HG03565 (cell line): Measurements from ENCODE around the gene TMEM178B.
"Not testable (repeated sequence)": the region's sequence is repeated elsewhere in the genome, so short reads cannot be mapped to it uniquely, and the experiment has no call there.

Experiments
- ATAC-seq: cut with Tn5 transposase; IDR thresholded peaks from one replicate; pipeline ENCODE4 v1.9.1; 2021; ENCODE audit warnings: mild to moderate bottlenecking, moderate library complexity; ENCODE audit not compliant: unreplicated experiment

TMEM178B gene

DNA sequence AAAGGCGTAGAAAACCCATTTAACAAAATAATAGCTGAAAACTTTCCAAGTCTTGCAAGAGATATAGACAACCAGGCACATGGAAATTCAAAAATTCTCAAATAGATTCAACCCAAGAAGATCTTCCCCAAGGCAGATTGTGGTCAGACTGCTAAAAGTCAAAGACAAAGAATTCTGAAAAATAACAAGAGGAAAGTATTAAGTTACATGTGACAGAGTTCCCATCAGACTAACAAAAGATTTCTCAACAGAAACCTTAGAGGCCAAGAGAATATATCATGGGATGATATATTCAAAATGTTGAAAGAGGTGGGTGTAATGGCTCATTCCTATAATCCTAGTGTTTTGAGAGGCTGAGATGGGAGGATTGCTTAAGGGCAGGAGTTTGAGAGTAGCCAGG is 59.8 kb downstream of the TMEM178B start:
- no peak for ATAC-seq

- no peak for ATAC-seq
Measured at GRCh38 chr7:141142058-141142457, 68.2 kb downstream of the TMEM178B start.

DNA sequence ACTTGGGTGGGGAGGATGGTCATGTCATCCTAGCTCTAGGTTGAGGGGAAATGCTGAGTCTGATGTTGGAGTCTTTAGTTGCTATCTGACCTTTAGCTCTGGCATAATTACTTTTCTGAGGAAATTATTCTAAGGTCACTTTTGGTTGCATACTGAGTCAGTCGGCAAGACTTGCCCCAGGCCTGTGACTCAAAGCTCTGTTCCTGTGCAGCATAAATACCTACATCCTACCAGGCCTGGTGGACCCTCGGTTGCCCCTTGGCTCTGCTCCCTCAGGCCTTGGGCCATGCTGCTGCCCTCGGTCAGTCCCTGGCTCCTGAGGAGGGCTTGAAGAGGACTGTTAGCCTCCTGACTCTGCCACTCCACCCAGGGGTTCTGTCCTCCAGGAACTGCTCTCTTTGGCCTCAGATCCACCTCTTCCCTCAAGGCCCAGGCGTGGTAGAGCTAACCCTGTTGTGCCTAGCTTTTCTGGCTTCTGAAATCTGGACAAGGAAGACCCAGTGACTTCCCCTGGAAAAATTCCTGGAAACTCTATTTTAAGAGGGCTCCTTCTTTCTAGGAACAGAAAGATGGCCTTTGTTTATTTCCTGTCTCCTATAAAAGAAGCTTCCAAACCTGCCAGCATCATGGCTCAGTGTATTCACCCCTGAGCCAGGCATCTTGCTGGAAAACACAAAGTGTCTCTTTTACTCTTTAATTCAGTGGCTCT is 71.2 kb downstream of the TMEM178B start:
- no peak for ATAC-seq

GRCh38 chr7:141145630-141145982 is 71.7 kb downstream of the TMEM178B start:
- no peak for ATAC-seq

DNA sequence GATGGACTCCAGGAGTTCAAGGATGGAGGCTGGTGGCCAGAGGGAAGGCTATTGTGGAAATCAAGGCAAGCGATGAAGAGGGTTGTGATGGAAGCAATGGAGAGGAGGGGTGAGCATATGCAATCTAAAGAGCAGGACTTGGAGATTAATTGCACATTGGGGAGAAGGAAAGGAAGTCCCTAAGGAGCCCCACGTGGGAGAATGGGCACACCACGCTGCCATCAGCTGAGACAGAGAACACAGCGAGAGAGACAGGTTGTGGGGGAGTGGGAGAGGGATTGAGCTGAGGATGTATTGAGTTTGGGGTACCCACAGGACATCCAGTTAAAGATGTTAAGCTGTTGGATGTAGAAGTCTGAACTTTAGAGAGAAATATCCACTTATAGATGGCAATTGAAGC is 73.6 kb downstream of the TMEM178B start:
- no peak for ATAC-seq

DNA sequence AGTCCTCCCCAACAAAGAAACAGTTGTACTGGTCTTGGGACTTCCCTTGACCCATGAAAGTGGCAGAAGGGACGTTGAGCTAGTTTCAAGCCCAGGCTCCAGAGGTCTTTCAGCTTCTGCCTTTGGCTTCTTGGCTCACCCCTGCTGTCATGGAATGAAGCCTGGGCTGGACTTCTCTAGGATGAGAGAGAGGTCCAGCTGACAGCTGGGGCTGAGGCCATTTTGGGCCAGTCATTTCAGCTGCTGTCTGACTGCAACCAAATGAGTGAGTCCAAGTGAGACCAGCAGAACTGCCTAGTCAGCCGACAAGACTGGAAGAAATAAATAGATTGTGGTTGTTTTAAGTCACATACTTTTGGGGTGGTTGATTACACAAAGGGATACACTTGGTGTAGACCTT is 76.6 kb downstream of the TMEM178B start:
- ATAC-seq, result no peak

DNA sequence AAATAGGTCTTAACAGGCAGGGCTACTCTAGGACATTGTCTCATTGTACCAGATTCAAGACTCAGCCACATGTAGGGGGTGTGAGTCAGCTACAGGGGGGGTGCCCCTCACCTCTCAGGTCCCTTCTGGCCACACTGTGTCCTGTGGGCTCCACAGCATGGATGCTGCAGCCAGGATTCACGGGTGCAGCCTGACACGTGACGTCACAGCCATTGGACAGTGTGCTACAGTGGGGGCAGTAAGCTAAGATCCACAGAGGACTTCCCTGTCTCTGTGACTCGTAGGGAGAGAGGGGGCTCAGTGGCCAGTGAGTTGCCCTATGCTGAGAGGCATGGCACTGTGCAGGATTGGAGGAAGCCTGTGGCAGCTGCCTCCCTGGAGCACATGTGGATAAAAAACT is 77.9 kb downstream of the TMEM178B start:
- ATAC-seq, result no peak

DNA sequence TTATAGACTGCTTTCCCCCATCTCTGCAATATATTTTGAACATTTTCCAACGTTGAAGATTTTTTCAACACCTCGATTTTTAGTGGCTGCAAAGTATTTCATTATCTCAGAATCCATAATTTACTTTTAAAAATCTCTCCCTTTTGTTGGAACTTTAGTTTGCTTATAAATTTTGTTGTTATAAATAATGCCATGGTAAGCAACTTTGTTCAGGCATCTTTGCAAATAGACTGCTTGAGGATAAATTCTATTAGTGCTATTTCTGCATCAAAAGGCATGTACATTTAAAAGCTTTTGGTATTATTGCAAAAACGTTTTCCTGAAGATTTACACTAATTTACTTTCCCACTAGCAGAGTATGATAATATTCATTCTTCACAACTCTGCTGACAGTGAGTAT is 79.4 kb downstream of the TMEM178B start:
- ATAC-seq, result no peak

- no peak for ATAC-seq
Measured at GRCh38 chr7:141154131-141154732, 80.4 kb downstream of the TMEM178B start.

DNA sequence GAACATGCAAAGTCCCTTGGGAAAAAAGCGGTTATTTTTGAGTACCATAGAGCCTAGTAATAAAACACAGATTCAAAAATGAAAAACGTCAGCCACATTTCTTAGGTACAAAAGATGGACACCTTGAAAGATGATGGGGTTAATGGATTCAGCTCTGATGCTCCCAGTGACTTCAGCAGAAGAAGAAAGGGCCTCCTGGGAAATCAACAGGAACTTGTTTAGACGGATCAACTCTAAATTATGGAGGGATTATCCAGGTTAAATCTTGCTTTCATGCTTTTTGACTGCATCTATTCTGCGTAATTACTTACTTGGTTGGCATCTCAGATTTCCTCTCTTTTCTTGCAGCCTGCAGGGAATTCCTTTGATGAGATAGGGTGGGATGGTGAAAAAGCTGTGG is 82.5 kb downstream of the TMEM178B start:
- ATAC-seq, result no peak

DNA sequence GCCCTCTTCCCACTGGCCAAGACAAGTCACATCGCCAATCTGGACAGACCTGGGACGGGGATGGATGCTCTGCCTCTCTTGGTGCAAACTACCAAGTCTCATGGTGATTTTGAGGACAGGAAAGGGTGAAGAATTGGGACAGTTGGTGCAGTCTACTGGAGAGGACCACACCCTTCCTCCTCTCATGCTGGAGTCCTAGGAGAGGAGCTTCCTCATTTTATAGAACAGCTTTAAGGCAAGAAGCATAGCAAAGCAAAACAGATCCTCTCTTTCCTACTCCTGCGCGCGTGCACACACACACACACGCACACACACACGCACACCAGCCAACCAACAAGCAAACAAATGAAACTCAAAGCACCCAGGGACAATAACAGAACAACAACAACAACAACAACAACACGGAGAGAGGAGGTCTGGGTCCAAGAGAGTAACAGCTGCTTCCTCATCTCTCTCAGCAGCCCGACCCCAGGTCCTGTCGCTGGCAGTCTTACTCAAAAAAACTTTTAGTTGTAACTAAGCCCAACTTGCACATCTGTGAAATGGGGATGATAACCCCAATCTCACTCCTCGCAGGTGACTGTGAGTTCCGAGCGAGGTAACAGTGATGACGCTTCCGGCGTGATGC is 83.4 kb downstream of the TMEM178B start:
- no peak for ATAC-seq

DNA sequence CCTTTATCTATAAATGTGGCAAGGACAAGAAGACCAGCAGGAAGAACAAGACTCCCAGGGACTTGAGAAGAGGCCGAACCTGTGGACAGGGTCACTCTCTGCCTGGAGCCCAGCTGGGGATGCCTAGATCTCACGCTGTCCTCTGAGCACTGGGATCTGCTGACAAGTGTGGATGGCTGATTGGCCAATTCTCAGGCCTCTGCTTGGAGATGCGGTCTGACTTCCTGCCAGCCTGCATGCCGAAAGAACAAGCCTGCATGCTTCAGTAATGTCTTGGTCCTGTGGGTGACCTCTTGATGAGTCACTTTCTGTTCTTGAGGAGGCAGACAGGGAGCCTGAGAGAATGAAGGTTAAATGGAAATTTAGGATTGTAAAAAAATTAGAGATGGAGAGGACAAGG is 84.7 kb downstream of the TMEM178B start:
- ATAC-seq, result peak; percentile 71

- no peak for ATAC-seq
Measured at GRCh38 chr7:141160246-141160860, 86.5 kb downstream of the TMEM178B start.

DNA sequence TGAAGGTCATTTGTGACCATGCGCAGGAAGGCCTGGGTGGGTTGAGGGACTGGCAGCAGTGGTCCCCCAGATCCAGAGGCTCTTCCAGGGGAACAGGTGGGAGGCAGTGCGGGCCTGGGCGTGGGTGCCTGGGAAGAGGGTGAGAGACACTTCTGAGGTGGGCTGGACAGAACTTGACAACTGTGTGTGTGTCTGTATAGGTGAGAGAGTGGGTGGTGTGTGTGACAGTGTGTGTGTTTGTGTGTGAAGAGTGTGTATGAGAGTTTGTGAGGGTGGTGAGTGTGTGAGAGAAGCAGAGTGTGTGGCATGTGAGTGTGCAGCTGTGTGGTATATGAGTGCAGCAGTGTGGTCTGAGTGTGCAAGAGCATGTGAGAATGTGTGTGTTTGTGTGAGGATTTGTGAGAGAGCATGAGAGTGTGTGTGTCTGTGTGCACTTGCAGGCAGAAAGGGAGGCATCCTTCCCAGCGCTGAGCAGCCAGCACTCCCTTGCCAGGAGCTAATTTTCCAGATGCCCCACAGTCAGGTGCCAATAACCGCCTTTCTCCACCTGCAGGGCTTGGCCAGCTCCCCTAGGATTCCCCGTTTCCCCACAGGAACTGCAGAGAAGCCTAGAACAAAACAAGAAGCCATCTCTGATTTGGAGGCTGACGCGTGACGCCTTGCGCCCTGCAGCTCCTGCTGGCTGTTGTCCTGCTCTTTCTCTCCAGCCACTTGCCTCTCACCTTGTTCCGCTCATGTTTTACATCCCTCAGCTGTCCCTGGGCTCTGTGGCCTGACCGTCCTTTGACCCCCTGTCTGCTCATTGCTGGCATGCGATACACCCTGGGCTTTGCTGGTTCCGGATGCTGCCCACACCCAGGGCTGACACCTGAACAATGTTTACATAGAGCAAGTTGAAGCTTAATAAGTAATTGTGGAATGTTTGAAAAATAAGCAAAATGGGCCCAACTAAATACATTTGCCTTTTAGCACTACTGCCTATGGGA is 88.0 kb downstream of the TMEM178B start:
- ATAC-seq, result no peak

- no peak for ATAC-seq
Measured at GRCh38 chr7:141165521-141165920, 91.7 kb downstream of the TMEM178B start.

- ATAC-seq, result no peak
Measured at GRCh38 chr7:141166926-141167325, 93.1 kb downstream of the TMEM178B start.

GRCh38 chr7:141167381-141167964 is 93.6 kb downstream of the TMEM178B start:
- no peak for ATAC-seq

DNA sequence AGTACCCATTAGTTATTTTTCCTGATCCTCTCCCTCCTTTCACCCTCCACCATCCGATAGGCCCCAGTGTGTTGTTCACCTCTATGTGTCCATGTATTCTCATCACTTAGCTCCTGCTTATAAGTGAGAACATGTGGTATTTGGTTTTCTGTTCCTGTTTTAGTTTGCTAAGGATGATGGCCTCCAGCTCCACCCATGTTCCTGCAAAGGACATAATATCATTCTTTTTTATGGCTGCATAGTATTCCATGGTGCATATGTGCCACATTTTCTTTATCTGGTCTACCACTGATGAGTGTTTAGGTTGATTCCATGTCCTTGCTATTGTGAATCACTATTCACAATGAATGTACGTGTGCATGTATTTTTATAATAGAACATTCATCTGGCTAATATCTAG is 95.3 kb downstream of the TMEM178B start:
- ATAC-seq, result not testable (repeated sequence)

GRCh38 chr7:141175728-141176127 is 101.9 kb downstream of the TMEM178B start:
- ATAC-seq, result not testable (repeated sequence)

- ATAC-seq, result not testable (repeated sequence)
Measured at GRCh38 chr7:141177120-141177519, 103.3 kb downstream of the TMEM178B start.
